ENCODE measurements around the gene COG1.

Gene COG1

GRCh38 chr17:73160980-73161630, 31.8 kb upstream of the COG1 start:
- POLR2A ChIA-PET: no interaction called here
- TF ChIP-seq CTCF (IDR thresholded peaks at IDR 0.05; ENCODE audit: insufficient read depth, low read length, missing control alignments): no peak
- CTCF ChIA-PET: interaction anchor here (1.2 to 1.9 kb wide), 3 partner anchors 22 to 622 kb away, joined by 4 read pairs; no protein-coding TSS in a partner anchor

GRCh38 chr17:73163043-73163442, 29.8 kb upstream of the COG1 start:
- DNase-seq (ENCODE audit: low read depth, low spot score): no peak
- no peak overlapping the region for H3K4me3 ChIP-seq (ENCODE audit: low read depth, low read length)
- CTCF ChIA-PET: interaction anchor here (1.1 to 2.8 kb wide), 4 partner anchors 7 to 439 kb away, joined by 4 to 19 read pairs (median 5); no protein-coding TSS in a partner anchor

More at GRCh38 chr17:73160980-73161630, 31.8 kb upstream of the COG1 start:
- H3K4me3 ChIP-seq (ENCODE audit: low read depth, low read length): no peak overlapping the region
- no peak for DNase-seq (ENCODE audit: low read depth, low spot score)

GRCh38 chr17:73165616-73166404, 27.0 kb upstream of the COG1 start:
- CTCF ChIA-PET: interaction anchor here (0.9 to 3.8 kb wide), 11 partner anchors 10 to 441 kb away, joined by 3 to 20 read pairs (median 5); no protein-coding TSS in a partner anchor
- POLR2A ChIA-PET: no interaction called here
- DNase-seq (ENCODE audit: low read depth, low spot score): no peak
- no peak for TF ChIP-seq CTCF (IDR thresholded peaks at IDR 0.05; ENCODE audit: insufficient read depth, low read length, missing control alignments)
- peak overlapping the region; percentile 54 for H3K4me3 ChIP-seq (ENCODE audit: low read depth, low read length)

More at GRCh38 chr17:73163043-73163442, 29.8 kb upstream of the COG1 start:
- POLR2A ChIA-PET: no interaction called here
- TF ChIP-seq CTCF (IDR thresholded peaks at IDR 0.05; ENCODE audit: insufficient read depth, low read length, missing control alignments): no peak

GRCh38 chr17:73166731-73167581, 25.9 kb upstream of the COG1 start:
- peak overlapping the region; percentile 54 for H3K4me3 ChIP-seq (ENCODE audit: low read depth, low read length)
- CTCF ChIA-PET: interaction anchor here (1.1 to 3.8 kb wide), 9 partner anchors 11 to 610 kb away, joined by 3 to 20 read pairs (median 5); no protein-coding TSS in a partner anchor
- POLR2A ChIA-PET: no interaction called here
- no peak for TF ChIP-seq CTCF (IDR thresholded peaks at IDR 0.05; ENCODE audit: insufficient read depth, low read length, missing control alignments)
- DNase-seq (ENCODE audit: low read depth, low spot score): no peak

GRCh38 chr17:73168667-73169066, 24.2 kb upstream of the COG1 start:
- no peak for TF ChIP-seq CTCF (IDR thresholded peaks at IDR 0.05; ENCODE audit: insufficient read depth, low read length, missing control alignments)
- POLR2A ChIA-PET: no interaction called here
- DNase-seq (ENCODE audit: low read depth, low spot score): no peak
- no peak overlapping the region for H3K4me3 ChIP-seq (ENCODE audit: low read depth, low read length)
- CTCF ChIA-PET: interaction anchor here (1.1 to 3.1 kb wide), 6 partner anchors 13 to 609 kb away, joined by 3 to 20 read pairs (median 6); no protein-coding TSS in a partner anchor
